Measurements from ENCODE around the gene NPW.

NPW gene

GRCh38 chr16:2025878-2026460 lies 6.4 kb downstream of the NPW start:
- TF ChIP-seq, protein P1, sequence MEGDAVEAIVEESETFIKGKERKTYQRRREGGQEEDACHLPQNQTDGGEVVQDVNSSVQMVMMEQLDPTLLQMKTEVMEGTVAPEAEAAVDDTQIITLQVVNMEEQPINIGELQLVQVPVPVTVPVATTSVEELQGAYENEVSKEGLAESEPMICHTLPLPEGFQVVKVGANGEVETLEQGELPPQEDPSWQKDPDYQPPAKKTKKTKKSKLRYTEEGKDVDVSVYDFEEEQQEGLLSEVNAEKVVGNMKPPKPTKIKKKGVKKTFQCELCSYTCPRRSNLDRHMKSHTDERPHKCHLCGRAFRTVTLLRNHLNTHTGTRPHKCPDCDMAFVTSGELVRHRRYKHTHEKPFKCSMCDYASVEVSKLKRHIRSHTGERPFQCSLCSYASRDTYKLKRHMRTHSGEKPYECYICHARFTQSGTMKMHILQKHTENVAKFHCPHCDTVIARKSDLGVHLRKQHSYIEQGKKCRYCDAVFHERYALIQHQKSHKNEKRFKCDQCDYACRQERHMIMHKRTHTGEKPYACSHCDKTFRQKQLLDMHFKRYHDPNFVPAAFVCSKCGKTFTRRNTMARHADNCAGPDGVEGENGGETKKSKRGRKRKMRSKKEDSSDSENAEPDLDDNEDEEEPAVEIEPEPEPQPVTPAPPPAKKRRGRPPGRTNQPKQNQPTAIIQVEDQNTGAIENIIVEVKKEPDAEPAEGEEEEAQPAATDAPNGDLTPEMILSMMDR (IDR thresholded peaks at IDR 0.05) = no peak
- H3K4me1 ChIP-seq (ENCODE audit: control insufficient read depth in 1 of 2, insufficient read depth in 1 of 2, low read depth in 1 of 2, low read length in 1 of 2) = peaks cover 10 to 22% of the 10 kb centered on the region in 2 experiments
- H3K9me3 ChIP-seq = no peaks in the 10 kb centered on the region
- peaks cover 93% of the 10 kb centered on the region for H3K27me3 ChIP-seq
- H3K27ac ChIP-seq = no peak overlapping the region
- H3K36me3 ChIP-seq = no peaks in the 10 kb centered on the region
- no peak overlapping the region for H3K4me3 ChIP-seq (ENCODE audit: low read depth in 1 of 2, low read length in 1 of 2)

- Histone ChIP-seq H3K4me3 (ENCODE audit: low read depth in 1 of 2, low read length in 1 of 2) (no peak within 1 kb of the TSS), H3K9me3 (no peaks in the 10 kb centered on the region), H3K36me3 (no peaks in the 10 kb centered on the region), H3K4me1 (ENCODE audit: control insufficient read depth in 1 of 2, insufficient read depth in 1 of 2, low read depth in 1 of 2, low read length in 1 of 2) (peaks cover 10 to 22% of the 10 kb centered on the region in 2 experiments), H3K27ac (no peak within 1 kb of the TSS), H3K27me3 (peaks cover 87% of the 10 kb centered on the region)
- TF ChIP-seq, protein P1 (IDR thresholded peaks at IDR 0.05) = no peak
Observed at GRCh38 chr16:2026461-2027023, 7.0 kb downstream of the NPW start, which contains the start of gene NHERF2. Gene NHERF2 (plus strand): TSS chr16:2026902. CDS start chr16:2027006, 104 bp downstream.

GRCh38 chr16:2027024-2028010 lies 7.7 kb downstream of the NPW start:
- Histone ChIP-seq H3K9me3 (no peaks in the 10 kb centered on the region), H3K27me3 (peaks cover 84% of the 10 kb centered on the region), H3K36me3 (no peaks in the 10 kb centered on the region), H3K4me3 (ENCODE audit: low read depth in 1 of 2, low read length in 1 of 2) (no peak overlapping the region), H3K27ac (no peak overlapping the region), H3K4me1 (ENCODE audit: control insufficient read depth in 1 of 2, insufficient read depth in 1 of 2, low read depth in 1 of 2, low read length in 1 of 2) (peaks cover 10 to 22% of the 10 kb centered on the region in 2 experiments)
- TF ChIP-seq, protein P1 (IDR thresholded peaks at IDR 0.05) = no peak

DNA sequence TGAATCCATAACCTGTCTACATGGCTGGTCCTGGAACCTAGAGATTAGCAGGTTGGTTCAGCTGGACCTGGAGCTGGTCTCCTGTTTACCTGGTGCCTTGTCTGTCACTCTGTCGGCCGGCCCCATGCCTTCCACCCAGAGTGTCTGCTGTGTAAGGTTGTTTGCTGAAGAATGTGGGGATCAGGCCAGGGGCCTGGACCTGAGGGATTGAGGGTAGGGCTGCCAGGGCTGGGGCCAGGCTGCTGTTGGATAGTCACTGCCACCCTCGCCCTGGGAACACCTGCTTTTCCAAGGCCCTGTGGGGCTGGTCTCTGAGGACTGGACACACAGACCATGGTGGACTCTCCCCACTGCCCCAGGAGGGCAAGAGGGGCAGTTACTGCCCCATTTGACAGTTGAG lies 8.6 kb downstream of the NPW start:
- Histone ChIP-seq H3K9me3 (no peaks in the 10 kb centered on the region), H3K4me3 (ENCODE audit: low read depth in 1 of 2, low read length in 1 of 2) (no peak overlapping the region), H3K4me1 (ENCODE audit: control insufficient read depth in 1 of 2, insufficient read depth in 1 of 2, low read depth in 1 of 2, low read length in 1 of 2) (peaks cover 5 to 17% of the 10 kb centered on the region in 2 experiments), H3K27me3 (peaks cover 84% of the 10 kb centered on the region), H3K36me3 (no peaks in the 10 kb centered on the region), H3K27ac (no peak overlapping the region)
- TF ChIP-seq, protein P1 (IDR thresholded peaks at IDR 0.05) = no peak

DNA sequence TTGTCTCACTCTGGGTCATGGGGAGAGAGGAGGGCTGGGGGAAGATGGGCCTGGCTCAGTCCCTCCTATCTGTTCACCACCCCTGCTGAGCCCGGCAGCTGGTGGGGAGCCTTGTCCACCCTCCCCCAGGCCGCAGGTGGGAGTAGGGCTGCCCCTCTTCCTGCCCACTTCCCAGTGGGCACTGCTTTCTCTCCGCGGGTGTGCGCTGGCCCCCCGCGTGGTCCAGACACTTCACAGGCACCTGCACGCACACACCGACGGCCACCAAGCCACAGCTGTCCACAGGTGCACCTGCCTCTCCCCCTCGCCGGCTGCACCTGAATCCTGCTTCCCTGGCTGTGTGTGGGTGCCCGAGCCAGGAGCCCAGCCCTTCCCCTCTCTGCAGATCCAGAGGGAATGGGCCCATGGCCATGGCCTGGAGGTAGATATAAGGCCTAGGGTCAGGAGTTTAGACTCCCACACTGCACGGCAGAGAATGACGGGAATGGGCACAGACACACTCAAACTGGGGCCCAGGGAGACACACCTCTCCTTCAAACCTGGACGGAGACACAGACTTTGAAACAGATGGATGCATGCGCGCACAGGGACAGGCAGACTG lies 9.1 kb downstream of the NPW start:
- H3K4me1 ChIP-seq (ENCODE audit: control insufficient read depth in 1 of 2, insufficient read depth in 1 of 2, low read depth in 1 of 2, low read length in 1 of 2) = peaks cover under 1 to 18% of the 10 kb centered on the region in 2 experiments
- H3K27ac ChIP-seq = no peak overlapping the region
- no peak overlapping the region for H3K4me3 ChIP-seq (ENCODE audit: low read depth in 1 of 2, low read length in 1 of 2)
- no peaks in the 10 kb centered on the region for H3K9me3 ChIP-seq
- H3K27me3 ChIP-seq = peaks cover 84% of the 10 kb centered on the region
- TF ChIP-seq, protein P1 (IDR thresholded peaks at IDR 0.05) = no peak
- H3K36me3 ChIP-seq = no peaks in the 10 kb centered on the region

Data from neutrophil (primary cell).